T-cell (primary cell): ENCODE data around the gene PPP2R2B. TPM values are rescaled to one million over a fixed set of nuclear protein-coding genes. Genes with fewer than 3 reads are reported as not detected.

Experiments
- ATAC-seq, 4 experiments: fragments of 200-7000 bp in 3 of 4; fragments of 150-1000 bp in 1 of 4; cut with Tn5 transposase; replicated peaks in 1 of 4; 1 replicate in 3 of 4; 2 replicates in 1 of 4; pipeline ENCODE4 v1.10.0; 2021; ENCODE audit warnings: moderate library complexity in 3 of 4, mild to moderate bottlenecking in 2 of 4, moderate number of reproducible peaks in 1 of 4
- CTCF ChIA-PET, 2 donors: fragments of 300-600 bp; sonication (Branson Sonifier 250); formaldehyde crosslinking; loops; one replicate each; lab custom pipeline; 2022; ENCODE audit warnings: antibody characterized with exemption in 2 of 2; lab: Charles Lee
- POLR2A ChIA-PET, 2 donors: fragments of 300-600 bp; sonication (Branson Sonifier 250); formaldehyde crosslinking; loops; one replicate each; lab custom pipeline; 2022; ENCODE audit warnings: antibody characterized with exemption in 2 of 2; lab: Charles Lee
- DNase-seq, 35 experiments: peaks; one replicate each; pipeline versions ENCODE4 v3.0.0 to v3.0.0-alpha.2; 2013 to 2023
- H3K27ac ChIP-seq: one replicate; pipeline ENCODE4 v1.5.1; 2013; ENCODE audit warnings: low read length
- H3K27me3 ChIP-seq, 2 experiments: replicated peaks in 1 of 2; 1 replicate in 1 of 2; 2 replicates in 1 of 2; pipeline versions ENCODE4 v1.6.1 to v1.7.0; 2013; ENCODE audit warnings: low read length in 1 of 2, mixed read lengths in 1 of 2; ENCODE audit not compliant: control insufficient read depth in 2 of 2, insufficient read depth in 2 of 2; ENCODE audit errors: extremely low read depth in 1 of 2
- H3K36me3 ChIP-seq, 2 donors: 1 replicate in 1 of 2; 2 replicates in 1 of 2; pipeline versions ENCODE4 v1.6.1 to v1.7.0; 2013; ENCODE audit warnings: low read length in 1 of 2; ENCODE audit not compliant: control insufficient read depth in 2 of 2, insufficient read depth in 1 of 2; ENCODE audit errors: extremely low read depth in 1 of 2
- H3K4me1 ChIP-seq, 2 experiments: 1 replicate in 1 of 2; 2 replicates in 1 of 2; pipeline versions ENCODE4 v1.6.1 to v1.7.0; 2013; ENCODE audit warnings: low read length in 2 of 2, mixed read lengths in 1 of 2; ENCODE audit not compliant: insufficient read depth in 2 of 2, control insufficient read depth in 1 of 2; ENCODE audit errors: extremely low read depth in 1 of 2
- H3K4me3 ChIP-seq, 2 donors: 1 replicate in 1 of 2; 2 replicates in 1 of 2; pipeline versions ENCODE4 v1.5.1 to v1.7.0; 2013; ENCODE audit warnings: mild to moderate bottlenecking in 2 of 2, low read length in 1 of 2, moderate library complexity in 1 of 2; ENCODE audit not compliant: control insufficient read depth in 1 of 2; ENCODE audit errors: extremely low read depth in 1 of 2
- H3K9me3 ChIP-seq: 2 replicates; pipeline ENCODE4 v1.7.0; 2013
- H3K27ac Mint-ChIP-seq, 2 donors: one replicate each; pipeline ENCODE4 v1.8.0; 2020 to 2021; ENCODE audit warnings: mild to moderate bottlenecking in 2 of 2, mixed read lengths in 2 of 2
- H3K27me3 Mint-ChIP-seq, 2 donors: one replicate each; pipeline ENCODE4 v1.8.0; 2021 to 2022; ENCODE audit warnings: mixed read lengths in 2 of 2
- H3K36me3 Mint-ChIP-seq: one replicate; pipeline ENCODE4 v1.8.0; 2021; ENCODE audit warnings: mixed read lengths
- H3K4me1 Mint-ChIP-seq, 3 donors: one replicate each; pipeline ENCODE4 v1.8.0; 2020 to 2022; ENCODE audit warnings: mixed read lengths in 3 of 3, mild to moderate bottlenecking in 1 of 3
- H3K4me3 Mint-ChIP-seq, 3 donors: one replicate each; pipeline ENCODE4 v1.8.0; 2020 to 2022; ENCODE audit warnings: mild to moderate bottlenecking in 3 of 3, mixed read lengths in 3 of 3, moderate library complexity in 3 of 3
- H3K9me3 Mint-ChIP-seq, 3 donors: one replicate each; pipeline ENCODE4 v1.8.0; 2020 to 2022; ENCODE audit warnings: mixed read lengths in 3 of 3
- whole genome bisulfite sequencing: methylation state at CpG from one replicate; pipeline ENCODE4 v1.1.5; 2013; ENCODE audit warnings: missing lambda C conversion rate; ENCODE audit not compliant: insufficient coverage; 5-methylcytosine and 5-hydroxymethylcytosine counted together
- total RNA-seq, 35 experiments: library from RNA in 6 of 35; stranded (reverse) in 6 of 35; fragments of 120-200 nt in 1 of 35; gene quantifications; one replicate each; pipeline versions ENCODE4 v1.2.1 to v1.2.4 and lab custom pipeline; 2013 to 2026

The PPP2R2B gene
- total RNA-seq, 5 donors from 2014 or later (not counting 1 experiment from before 2014, with no cell fraction given): 1.5 to 10.6 (median 4.8) TPM

DNA sequence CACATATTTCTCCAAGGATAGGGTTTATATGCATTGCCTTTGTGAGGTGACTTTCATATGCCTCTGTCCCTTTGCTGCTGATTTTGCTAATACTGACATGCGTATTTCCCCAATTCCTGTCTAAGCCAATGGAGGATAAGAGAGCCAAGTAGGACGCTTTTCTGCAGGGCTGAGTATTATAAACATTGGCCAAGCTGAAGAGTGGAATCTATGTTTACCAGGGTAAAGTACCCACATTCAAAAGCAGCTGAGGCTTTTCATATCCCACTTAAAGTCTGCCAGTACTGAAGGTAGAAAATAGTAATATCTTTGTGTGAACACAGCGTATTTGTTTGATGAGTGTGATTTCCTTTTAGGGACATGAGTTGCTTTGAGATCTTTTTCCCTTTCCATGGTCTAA is 233.7 kb downstream of the PPP2R2B start:
- H3K36me3 Mint-ChIP-seq: peaks cover 3% of the 10 kb centered on the region
- Histone ChIP-seq H3K27me3 (no peaks in the 10 kb centered on the region), H3K27ac (no peak overlapping the region), H3K9me3 (no peaks in the 10 kb centered on the region), H3K4me3 (no peak overlapping the region), H3K4me1 (no peaks in the 10 kb centered on the region), H3K36me3 (no peaks in the 10 kb centered on the region)
- ChIA-PET CTCF (interaction anchor here in 1 of 2 donors (0.7 kb wide), 1 partner anchor 9 kb away, joined by 6 read pairs; no protein-coding TSS in a partner anchor), POLR2A (interaction anchor here in 1 of 2 donors (1.1 kb wide), 1 partner anchor 49 kb away, joined by 6 read pairs; no protein-coding TSS in a partner anchor)
- H3K4me3 Mint-ChIP-seq: no peak overlapping the region
- no peaks in the 10 kb centered on the region for H3K9me3 Mint-ChIP-seq
- H3K27me3 Mint-ChIP-seq: peaks cover 0 to 4% of the 10 kb centered on the region in 2 donors
- H3K4me1 Mint-ChIP-seq: no peaks in the 10 kb centered on the region
- ATAC-seq: no peak
- H3K27ac Mint-ChIP-seq: no peak overlapping the region
- WGBS: 100% methylated on average over 1 of the region's 3 CpGs
- DNase-seq: no peak

DNA sequence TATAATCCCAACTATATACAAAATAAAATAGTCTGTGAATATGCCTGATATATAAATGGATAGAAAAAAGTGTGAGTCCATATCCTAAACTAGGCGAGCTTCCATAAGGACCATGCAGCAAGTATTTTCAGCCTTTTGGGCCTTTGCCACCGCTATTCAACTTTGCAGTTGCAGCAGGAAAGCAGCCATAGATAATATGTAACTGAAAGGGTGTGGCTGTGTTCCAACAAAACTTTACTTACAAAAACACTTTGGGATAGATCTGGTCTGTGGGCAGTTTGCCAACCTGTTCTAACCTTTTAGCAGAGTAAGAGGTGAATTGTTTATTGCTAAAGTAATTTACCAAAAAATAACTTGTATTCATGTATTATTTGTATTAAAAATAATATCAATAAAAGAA is 234.8 kb downstream of the PPP2R2B start:
- H3K4me1 Mint-ChIP-seq: no peaks in the 10 kb centered on the region
- no peak overlapping the region for H3K4me3 ChIP-seq
- ATAC-seq: no peak
- H3K27me3 Mint-ChIP-seq: peaks cover 0 to 6% of the 10 kb centered on the region in 2 donors
- no peak for DNase-seq
- no peaks in the 10 kb centered on the region for H3K27me3 ChIP-seq
- H3K9me3 ChIP-seq: no peaks in the 10 kb centered on the region
- POLR2A ChIA-PET: interaction anchor here in 1 of 2 donors (1.1 kb wide), 1 partner anchor 48 kb away, joined by 6 read pairs; no protein-coding TSS in a partner anchor
- peaks cover 3% of the 10 kb centered on the region for H3K36me3 Mint-ChIP-seq
- WGBS: no CpG with 5 or more reads among the region's 2 CpGs
- H3K27ac ChIP-seq: no peak overlapping the region
- CTCF ChIA-PET: no interaction called here
- no peaks in the 10 kb centered on the region for H3K4me1 ChIP-seq
- no peaks in the 10 kb centered on the region for H3K9me3 Mint-ChIP-seq
- no peaks in the 10 kb centered on the region for H3K36me3 ChIP-seq
- H3K4me3 Mint-ChIP-seq: no peak overlapping the region
- H3K27ac Mint-ChIP-seq: no peak overlapping the region

DNA sequence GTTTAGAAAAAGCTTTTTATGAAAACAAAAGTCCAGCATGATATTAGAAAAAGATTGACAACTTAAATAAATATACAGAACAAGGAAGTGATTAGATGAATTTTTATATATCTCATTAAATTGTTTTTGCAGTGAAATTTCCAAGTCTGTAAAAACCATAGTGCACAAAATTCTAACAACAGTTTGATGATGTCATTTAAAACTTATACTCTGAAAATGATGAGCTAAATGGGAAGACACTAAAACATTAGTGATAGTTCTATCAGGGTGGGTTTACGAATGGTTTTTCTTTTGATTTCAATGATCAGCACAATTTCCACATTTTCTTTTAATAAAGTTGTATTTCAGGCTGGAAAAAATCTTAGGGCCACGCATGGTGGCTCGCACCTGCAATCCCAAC is 236.1 kb downstream of the PPP2R2B start:
- H3K4me1 ChIP-seq: no peaks in the 10 kb centered on the region
- DNase-seq (no peak), ATAC-seq (no peak)
- H3K36me3 Mint-ChIP-seq: peaks cover 5% of the 10 kb centered on the region
- no peaks in the 10 kb centered on the region for H3K4me1 Mint-ChIP-seq
- ChIA-PET CTCF (no interaction called here), POLR2A (no interaction called here)
- no peak overlapping the region for H3K27ac Mint-ChIP-seq
- H3K27me3 ChIP-seq: no peaks in the 10 kb centered on the region
- no peaks in the 10 kb centered on the region for H3K36me3 ChIP-seq
- no peak overlapping the region for H3K4me3 Mint-ChIP-seq
- no CpG with 5 or more reads among the region's 3 CpGs for WGBS
- H3K9me3 Mint-ChIP-seq: no peaks in the 10 kb centered on the region
- no peak overlapping the region for H3K27ac ChIP-seq
- H3K9me3 ChIP-seq: no peaks in the 10 kb centered on the region
- H3K27me3 Mint-ChIP-seq: peaks cover 0 to 6% of the 10 kb centered on the region in 2 donors
- no peak overlapping the region for H3K4me3 ChIP-seq

DNA sequence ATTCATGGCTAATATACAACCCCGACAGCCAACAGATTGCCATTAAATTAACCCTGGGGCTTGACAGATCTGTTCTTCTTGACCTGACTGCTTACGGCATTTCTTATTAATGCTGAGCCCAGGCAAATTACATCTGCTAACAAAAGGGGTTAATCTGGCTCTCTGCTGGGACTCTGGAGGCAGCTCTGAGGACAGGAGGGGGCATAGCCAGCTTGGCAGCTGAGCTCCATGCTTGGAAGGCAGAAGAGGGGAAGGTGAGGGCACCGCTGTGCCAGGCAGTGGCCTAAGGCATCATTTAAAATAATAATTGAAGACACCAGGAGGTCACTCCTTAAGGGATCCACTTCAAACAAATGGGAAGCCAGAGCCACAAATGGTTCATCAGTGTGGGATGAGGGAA is 236.6 kb downstream of the PPP2R2B start:
- peaks cover 7% of the 10 kb centered on the region for H3K36me3 Mint-ChIP-seq
- no peak for DNase-seq
- Histone ChIP-seq H3K27ac (no peak overlapping the region), H3K27me3 (no peaks in the 10 kb centered on the region), H3K4me1 (no peaks in the 10 kb centered on the region), H3K36me3 (no peaks in the 10 kb centered on the region), H3K9me3 (no peaks in the 10 kb centered on the region), H3K4me3 (no peak overlapping the region)
- H3K27ac Mint-ChIP-seq: no peak overlapping the region
- 100% methylated on average over 1 of the region's 3 CpGs for WGBS
- CTCF ChIA-PET: no interaction called here
- no peak for ATAC-seq
- H3K4me1 Mint-ChIP-seq: no peaks in the 10 kb centered on the region
- POLR2A ChIA-PET: no interaction called here
- no peaks in the 10 kb centered on the region for H3K9me3 Mint-ChIP-seq
- H3K27me3 Mint-ChIP-seq: peaks cover 0 to 6% of the 10 kb centered on the region in 2 donors
- H3K4me3 Mint-ChIP-seq: no peak overlapping the region

DNA sequence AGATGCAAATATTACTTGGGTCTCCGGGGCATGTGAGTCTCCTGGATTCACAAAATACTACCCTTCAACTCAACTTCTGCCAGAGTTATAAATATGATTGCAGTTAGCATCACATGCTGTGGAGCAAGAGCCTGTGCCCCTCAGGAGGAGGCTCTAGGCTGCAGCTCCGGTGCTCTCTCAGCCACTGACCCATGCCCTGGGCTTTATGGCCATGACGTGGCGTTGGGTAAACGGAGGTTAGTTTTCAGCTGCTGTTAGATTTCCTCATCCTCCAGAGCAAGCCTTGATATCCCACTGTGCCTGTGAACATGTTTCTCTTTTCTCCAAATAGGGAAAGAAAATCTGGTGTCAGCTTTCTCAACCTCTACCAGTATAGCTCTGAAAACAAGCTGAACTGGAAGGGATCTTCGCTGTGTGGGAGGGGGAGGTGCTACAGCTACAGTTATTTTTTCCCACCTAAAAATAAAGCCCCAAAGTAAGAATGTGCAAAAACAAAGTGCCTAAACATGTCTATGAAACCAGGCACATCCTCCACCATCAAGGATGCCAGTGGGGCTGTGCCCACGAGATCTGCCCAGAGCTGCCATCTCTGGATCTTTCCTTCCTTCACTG is 238.2 kb downstream of the PPP2R2B start:
- CTCF ChIA-PET: interaction anchor here (0.6 to 1.0 kb wide), 2 partner anchors 107 to 108 kb away, joined by 3 to 4 read pairs; no protein-coding TSS in a partner anchor
- H3K27ac Mint-ChIP-seq: no peak overlapping the region
- DNase-seq (no peak), ATAC-seq (no peak)
- WGBS: 71% methylated on average over 5 of the region's 7 CpGs
- no peaks in the 10 kb centered on the region for H3K4me1 Mint-ChIP-seq
- H3K4me3 Mint-ChIP-seq: no peak overlapping the region
- peaks cover 0 to 6% of the 10 kb centered on the region in 2 donors for H3K27me3 Mint-ChIP-seq
- POLR2A ChIA-PET: no interaction called here
- H3K4me1 ChIP-seq: no peaks in the 10 kb centered on the region
- H3K9me3 ChIP-seq: no peaks in the 10 kb centered on the region
- H3K27me3 ChIP-seq: no peaks in the 10 kb centered on the region
- no peaks in the 10 kb centered on the region for H3K9me3 Mint-ChIP-seq
- peaks cover 0 to 3% of the 10 kb centered on the region in 2 donors for H3K36me3 ChIP-seq
- no peak overlapping the region for H3K27ac ChIP-seq
- H3K36me3 Mint-ChIP-seq: peaks cover 10% of the 10 kb centered on the region
- no peak overlapping the region for H3K4me3 ChIP-seq

DNA sequence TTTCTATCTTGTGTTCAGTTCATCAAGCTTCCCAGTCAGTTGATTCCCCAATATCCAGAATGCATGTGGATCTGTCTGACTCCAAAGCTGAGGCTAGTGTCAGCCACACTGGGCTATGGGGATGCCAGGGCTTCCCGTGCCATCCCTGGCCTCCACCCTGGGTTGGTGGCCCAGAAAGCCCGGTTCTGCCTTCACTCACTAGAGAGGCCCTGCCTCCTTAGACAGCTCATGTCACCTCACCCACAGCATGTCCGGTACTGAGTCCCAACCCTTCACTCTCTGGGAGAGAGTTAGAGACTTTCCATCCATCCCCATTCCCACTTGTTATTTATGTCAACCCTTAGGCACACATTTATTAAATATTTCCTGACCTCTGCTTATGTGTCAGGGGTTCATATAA is 243.1 kb downstream of the PPP2R2B start:
- no peak overlapping the region for H3K27ac Mint-ChIP-seq
- POLR2A ChIA-PET: no interaction called here
- H3K27me3 Mint-ChIP-seq: peaks cover 0 to 3% of the 10 kb centered on the region in 2 donors

More for the DNA sequence above, 243.1 kb downstream of the PPP2R2B start:
- Mint-ChIP-seq H3K4me1 (no peaks in the 10 kb centered on the region), H3K4me3 (no peak overlapping the region), H3K36me3 (peaks cover 18% of the 10 kb centered on the region), H3K9me3 (no peaks in the 10 kb centered on the region)
- Histone ChIP-seq H3K9me3 (no peaks in the 10 kb centered on the region), H3K4me1 (no peaks in the 10 kb centered on the region), H3K27ac (no peak overlapping the region), H3K4me3 (no peak overlapping the region), H3K27me3 (peaks cover 0 to 3% of the 10 kb centered on the region in 2 experiments), H3K36me3 (peaks cover 0 to 3% of the 10 kb centered on the region in 2 donors)
- CTCF ChIA-PET: interaction anchor here in 1 of 2 donors (1.0 kb wide), 1 partner anchor 56 kb away, joined by 4 read pairs; no protein-coding TSS in a partner anchor
- no peak for DNase-seq
- WGBS: 100% methylated on average over 1 of the region's 3 CpGs
- ATAC-seq: no peak
